SU-DHL-6 (cell line): Measurements from ENCODE around the gene GJD3.

ENCODE experiments used
- EZH2phosphoT487 ChIP-seq: fragments of 200-600 bp; sonication (generic), shearing (Covaris generic); conservative IDR thresholded peaks from 2 replicates; pipeline ENCODE4 v1.6.1; 2018; ENCODE audit warnings: mild to moderate bottlenecking, antibody characterized with exemption, low read length, moderate library complexity, mixed read lengths
- TF ChIP-seq, protein P1 (sequence below): fragments of 200-600 bp; sonication (generic); IDR thresholded peaks from one replicate; pipeline ENCODE4 v1.5.1; 2017; ENCODE audit warnings: antibody characterized with exemption, mild to moderate bottlenecking, low read length, moderate library complexity; ENCODE audit not compliant: insufficient read depth, poor library complexity, severe bottlenecking

DNA sequence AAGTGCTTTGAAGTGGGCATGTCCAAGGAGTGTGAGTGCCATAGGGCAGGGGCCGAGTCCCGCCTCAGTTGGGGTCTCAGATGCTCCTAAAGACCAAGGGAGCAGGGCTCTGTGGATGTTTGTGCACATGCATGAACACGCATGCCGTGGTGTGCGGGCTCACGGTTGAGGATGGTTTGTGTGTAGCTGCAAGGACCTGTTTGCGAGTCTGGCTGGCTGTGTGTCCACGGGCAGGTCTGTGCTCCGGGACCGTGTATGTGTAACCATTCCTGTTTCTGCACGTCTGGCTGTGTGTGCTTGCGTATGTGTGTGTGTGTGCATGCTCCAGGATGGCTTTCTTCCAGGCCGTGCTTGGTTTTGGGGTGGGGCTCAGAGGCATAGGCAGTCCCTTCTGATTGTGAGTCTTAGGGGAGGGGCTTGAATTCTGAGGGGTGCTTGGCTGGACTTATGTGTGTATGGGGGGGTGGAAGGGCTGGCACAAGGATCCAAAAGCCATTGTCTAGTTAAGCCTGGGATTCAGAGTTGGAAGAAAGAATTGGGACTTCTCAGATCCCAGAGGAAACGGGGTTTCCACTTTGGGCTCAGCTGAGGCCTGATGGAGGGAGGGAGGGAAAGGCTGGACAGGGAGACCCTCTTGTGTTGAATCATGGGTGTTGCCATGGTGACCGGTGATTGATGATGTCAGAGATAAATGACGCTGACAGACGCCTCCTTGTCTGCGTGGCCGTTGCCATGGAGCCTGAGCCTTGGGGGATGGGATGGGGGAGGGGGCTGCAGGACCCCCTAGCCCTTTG is 14.4 kb downstream of the GJD3 start:
- TF ChIP-seq, protein P1, sequence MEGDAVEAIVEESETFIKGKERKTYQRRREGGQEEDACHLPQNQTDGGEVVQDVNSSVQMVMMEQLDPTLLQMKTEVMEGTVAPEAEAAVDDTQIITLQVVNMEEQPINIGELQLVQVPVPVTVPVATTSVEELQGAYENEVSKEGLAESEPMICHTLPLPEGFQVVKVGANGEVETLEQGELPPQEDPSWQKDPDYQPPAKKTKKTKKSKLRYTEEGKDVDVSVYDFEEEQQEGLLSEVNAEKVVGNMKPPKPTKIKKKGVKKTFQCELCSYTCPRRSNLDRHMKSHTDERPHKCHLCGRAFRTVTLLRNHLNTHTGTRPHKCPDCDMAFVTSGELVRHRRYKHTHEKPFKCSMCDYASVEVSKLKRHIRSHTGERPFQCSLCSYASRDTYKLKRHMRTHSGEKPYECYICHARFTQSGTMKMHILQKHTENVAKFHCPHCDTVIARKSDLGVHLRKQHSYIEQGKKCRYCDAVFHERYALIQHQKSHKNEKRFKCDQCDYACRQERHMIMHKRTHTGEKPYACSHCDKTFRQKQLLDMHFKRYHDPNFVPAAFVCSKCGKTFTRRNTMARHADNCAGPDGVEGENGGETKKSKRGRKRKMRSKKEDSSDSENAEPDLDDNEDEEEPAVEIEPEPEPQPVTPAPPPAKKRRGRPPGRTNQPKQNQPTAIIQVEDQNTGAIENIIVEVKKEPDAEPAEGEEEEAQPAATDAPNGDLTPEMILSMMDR, result no peak
- TF ChIP-seq EZH2phosphoT487, result no peak
